Liver (tissue), 9 donors: ENCODE results near the gene PVALEF. TPM values are rescaled to one million over a fixed set of nuclear protein-coding genes. Genes with fewer than 3 reads are reported as not detected.

Experiments used
- DNase-seq: peaks from one replicate; pipeline ENCODE4 v3.0.0-alpha.2; 2017; ENCODE audit warnings: low spot score
- H3K27ac ChIP-seq, 2 donors: one replicate each; pipeline ENCODE4 v1.7.0; 2013; ENCODE audit warnings: inconsistent platforms in 2 of 2, low read length in 2 of 2, control low read depth in 1 of 2, low read depth in 1 of 2, mild to moderate bottlenecking in 1 of 2
- H3K27me3 ChIP-seq, 4 donors: one replicate each; pipeline versions ENCODE4 v1.6.1 to v1.7.0; 2013; ENCODE audit warnings: low read length in 3 of 4, inconsistent platforms in 1 of 4, mild to moderate bottlenecking in 1 of 4, moderate library complexity in 1 of 4; ENCODE audit not compliant: control insufficient read depth in 4 of 4, insufficient read depth in 4 of 4
- H3K36me3 ChIP-seq, 4 donors: one replicate each; pipeline versions ENCODE4 v1.6.1 to v1.7.0; 2013; ENCODE audit warnings: low read length in 3 of 4, mild to moderate bottlenecking in 3 of 4, low read depth in 1 of 4, moderate library complexity in 1 of 4; ENCODE audit not compliant: control insufficient read depth in 4 of 4, insufficient read depth in 3 of 4
- H3K4me1 ChIP-seq, 4 donors: one replicate each; pipeline versions ENCODE4 v1.6.1 to v1.7.0; 2013; ENCODE audit warnings: low read length in 3 of 4, mild to moderate bottlenecking in 3 of 4, moderate library complexity in 1 of 4; ENCODE audit not compliant: control insufficient read depth in 4 of 4, insufficient read depth in 4 of 4
- H3K4me3 ChIP-seq, 3 donors: one replicate each; pipeline versions ENCODE4 v1.6.1 to v1.7.0; 2013; ENCODE audit warnings: low read length in 3 of 3, control low read depth in 1 of 3, low read depth in 1 of 3, mild to moderate bottlenecking in 1 of 3
- H3K9ac ChIP-seq, 2 donors: one replicate each; pipeline ENCODE4 v1.7.0; 2013; ENCODE audit warnings: low read length in 2 of 2, mild to moderate bottlenecking in 2 of 2, moderate library complexity in 2 of 2, control low read depth in 1 of 2, low read depth in 1 of 2
- H3K9me3 ChIP-seq, 4 donors: one replicate each; pipeline versions ENCODE4 v1.6.1 to v1.7.0; 2013; ENCODE audit warnings: low read length in 3 of 4; ENCODE audit not compliant: control insufficient read depth in 4 of 4
- ATF3 ChIP-seq: IDR thresholded peaks from 2 replicates; pipeline ENCODE4 v1.6.1; 2016; ENCODE audit warnings: antibody characterized with exemption
- CTCF ChIP-seq: fragments of 150-350 bp; IDR thresholded peaks from 2 replicates; pipeline ENCODE4 v1.5.1; 2017; ENCODE audit warnings: improper control_type of control experiment, low read depth, low read length; ENCODE audit not compliant: missing input control
- EGR1 ChIP-seq, 2 donors: IDR thresholded peaks; 2 replicates each; pipeline ENCODE4 v1.6.1; 2016 to 2018; ENCODE audit warnings: antibody characterized with exemption in 2 of 2, low read depth in 2 of 2
- FOXA1 ChIP-seq: IDR thresholded peaks from 2 replicates; pipeline ENCODE4 v1.6.1; 2016; ENCODE audit warnings: antibody characterized with exemption
- FOXA2 ChIP-seq: IDR thresholded peaks from 2 replicates; pipeline ENCODE4 v1.6.1; 2016; ENCODE audit warnings: antibody characterized with exemption
- GABPA ChIP-seq, 2 donors: IDR thresholded peaks in 1 of 2; conservative IDR thresholded peaks in 1 of 2; 2 replicates each; pipeline ENCODE4 v1.6.1; 2016; ENCODE audit warnings: antibody characterized with exemption in 2 of 2, mild to moderate bottlenecking in 1 of 2, moderate library complexity in 1 of 2
- HNF4A ChIP-seq, 2 donors: conservative IDR thresholded peaks; 2 replicates each; pipeline ENCODE4 v1.6.1; 2016; ENCODE audit warnings: antibody characterized with exemption in 2 of 2, mild to moderate bottlenecking in 2 of 2
- HNF4G ChIP-seq: IDR thresholded peaks from 2 replicates; pipeline ENCODE4 v1.6.1; 2016; ENCODE audit warnings: antibody characterized with exemption
- JUND ChIP-seq, 2 donors: IDR thresholded peaks; 2 replicates each; pipeline ENCODE4 v1.6.1; 2016; ENCODE audit warnings: antibody characterized with exemption in 2 of 2
- NR2F2 ChIP-seq: IDR thresholded peaks from 2 replicates; pipeline ENCODE4 v1.6.1; 2016; ENCODE audit warnings: antibody characterized with exemption
- RAD21 ChIP-seq, 2 donors: IDR thresholded peaks; 2 replicates each; pipeline ENCODE4 v1.6.1; 2016; ENCODE audit warnings: antibody characterized with exemption in 2 of 2, mild to moderate bottlenecking in 2 of 2
- REST ChIP-seq: IDR thresholded peaks from 2 replicates; pipeline ENCODE4 v1.6.1; 2016; ENCODE audit warnings: antibody characterized with exemption, mild to moderate bottlenecking
- SP1 ChIP-seq: IDR thresholded peaks from 2 replicates; pipeline ENCODE4 v1.6.1; 2018; ENCODE audit warnings: antibody characterized with exemption, mild to moderate bottlenecking
- TAF1 ChIP-seq: conservative IDR thresholded peaks from 2 replicates; pipeline ENCODE4 v1.6.1; 2016; ENCODE audit warnings: antibody characterized with exemption, mild to moderate bottlenecking
- YY1 ChIP-seq: IDR thresholded peaks from 2 replicates; pipeline ENCODE4 v1.6.1; 2016; ENCODE audit warnings: antibody characterized with exemption, mild to moderate bottlenecking
- WGBS: extraction: QIAGEN DNeasy Blood & Tissue Kit; methylation state at CpG from one replicate; pipeline ENCODE4 v1.1.7; 2013; 5-methylcytosine and 5-hydroxymethylcytosine counted together
- polyA plus RNA-seq, 2 donors: library from polyadenylated mRNA; stranded (reverse) in 1 of 2; unstranded in 1 of 2; fragments of 200-250 nt in 1 of 2; fragments of >200 nt in 1 of 2; fragmentation: Nextera tagmentation in 1 of 2; extraction: Ambion mirVana in 1 of 2; gene quantifications; one replicate each; pipeline versions ENCODE4 v1.2.1 to v1.2.3, GENCODE V29; 2013 to 2015
- total RNA-seq, 2 donors: library from RNA; depleted of rRNA; stranded (reverse); fragments of >200 nt; gene quantifications; one replicate each; pipeline ENCODE4 v1.2.3, GENCODE V29; 2014
- TF ChIP-seq, protein P1 (sequence below): IDR thresholded peaks from 2 replicates; pipeline ENCODE4 v1.6.1; 2016; ENCODE audit warnings: antibody characterized with exemption
- TF ChIP-seq, protein P2 (sequence below): IDR thresholded peaks from 2 replicates; pipeline ENCODE4 v1.6.1; 2016; ENCODE audit warnings: antibody characterized with exemption
- donor health status: healthy.
- donor health status: healthy.
- donor health status: healthy.
- donor health status: healthy.
- donor health status: healthy.

Gene PVALEF
- total and polyA plus RNA-seq, 4 donors: not detected

DNA sequence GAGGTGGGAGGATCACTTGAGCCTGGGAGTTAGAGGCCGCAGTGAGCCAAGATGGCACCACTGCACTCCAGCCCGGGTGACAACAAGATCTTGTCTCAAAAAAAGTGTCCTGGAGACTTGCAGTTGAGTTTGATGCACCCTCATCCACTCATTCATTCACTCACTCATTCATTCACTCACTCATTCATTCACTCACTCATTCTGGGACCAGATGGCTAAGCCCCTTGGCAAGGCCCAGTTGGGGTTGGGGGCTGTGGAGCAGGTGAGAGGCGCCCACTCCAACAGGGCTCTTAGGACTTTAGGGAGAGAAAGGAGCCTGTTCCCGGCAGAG, 1.9 kb downstream of the PVALEF start:
- peaks cover 0 to 10% (median 2%) of the 10 kb centered on the region in 4 donors for H3K4me1 ChIP-seq
- no peak overlapping the region for H3K4me3 ChIP-seq
- H3K27ac ChIP-seq: no peak overlapping the region
- TF ChIP-seq, protein P1, sequence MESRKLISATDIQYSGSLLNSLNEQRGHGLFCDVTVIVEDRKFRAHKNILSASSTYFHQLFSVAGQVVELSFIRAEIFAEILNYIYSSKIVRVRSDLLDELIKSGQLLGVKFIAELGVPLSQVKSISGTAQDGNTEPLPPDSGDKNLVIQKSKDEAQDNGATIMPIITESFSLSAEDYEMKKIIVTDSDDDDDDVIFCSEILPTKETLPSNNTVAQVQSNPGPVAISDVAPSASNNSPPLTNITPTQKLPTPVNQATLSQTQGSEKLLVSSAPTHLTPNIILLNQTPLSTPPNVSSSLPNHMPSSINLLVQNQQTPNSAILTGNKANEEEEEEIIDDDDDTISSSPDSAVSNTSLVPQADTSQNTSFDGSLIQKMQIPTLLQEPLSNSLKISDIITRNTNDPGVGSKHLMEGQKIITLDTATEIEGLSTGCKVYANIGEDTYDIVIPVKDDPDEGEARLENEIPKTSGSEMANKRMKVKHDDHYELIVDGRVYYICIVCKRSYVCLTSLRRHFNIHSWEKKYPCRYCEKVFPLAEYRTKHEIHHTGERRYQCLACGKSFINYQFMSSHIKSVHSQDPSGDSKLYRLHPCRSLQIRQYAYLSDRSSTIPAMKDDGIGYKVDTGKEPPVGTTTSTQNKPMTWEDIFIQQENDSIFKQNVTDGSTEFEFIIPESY: no peak
- no peak for TF ChIP-seq ATF3
- no peak for TF ChIP-seq YY1
- TF ChIP-seq RAD21 (IDR thresholded peaks at IDR 0.05): no peak
- no peak for TF ChIP-seq SP1
- no peak for TF ChIP-seq FOXA1
- TF ChIP-seq GABPA (IDR thresholded peaks at IDR 0.05 in 1 of 2, conservative IDR thresholded peaks at IDR 0.05 in 1 of 2): no peak
- TF ChIP-seq EGR1 (IDR thresholded peaks at IDR 0.05; ENCODE audit: low read depth in 2 of 2): no peak
- TF ChIP-seq, protein P2, sequence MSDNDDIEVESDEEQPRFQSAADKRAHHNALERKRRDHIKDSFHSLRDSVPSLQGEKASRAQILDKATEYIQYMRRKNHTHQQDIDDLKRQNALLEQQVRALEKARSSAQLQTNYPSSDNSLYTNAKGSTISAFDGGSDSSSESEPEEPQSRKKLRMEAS: no peak
- no peak for TF ChIP-seq JUND (IDR thresholded peaks at IDR 0.05)
- no peak for TF ChIP-seq CTCF
- no peak for TF ChIP-seq HNF4G
- no peak for TF ChIP-seq FOXA2
- no peak for TF ChIP-seq HNF4A (conservative IDR thresholded peaks at IDR 0.05)
- no peak for TF ChIP-seq REST
- TF ChIP-seq NR2F2: no peak
- no peak for TF ChIP-seq TAF1
- DNase-seq: no peak
- H3K9me3 ChIP-seq: no peaks in the 10 kb centered on the region
- no peak overlapping the region for H3K9ac ChIP-seq
- 98% methylated on average over 4 of the region's 4 CpGs for WGBS
- H3K27me3 ChIP-seq: no peaks in the 10 kb centered on the region
- no peaks in the 10 kb centered on the region for H3K36me3 ChIP-seq

- Histone ChIP-seq H3K27me3 (no peaks in the 10 kb centered on the region), H3K9ac (no peak overlapping the region), H3K27ac (no peak overlapping the region), H3K4me1 (peaks cover 0 to 10% (median 2%) of the 10 kb centered on the region in 4 donors), H3K9me3 (no peaks in the 10 kb centered on the region), H3K36me3 (no peaks in the 10 kb centered on the region), H3K4me3 (no peak overlapping the region)
- WGBS: 96% methylated on average over 7 of the region's 7 CpGs
- DNase-seq: no peak
- TF ChIP-seq NR2F2: no peak
These were observed 2.3 kb downstream of the PVALEF start for GRCh38 chr17:81167638-81168037.
